ENCODE measurements around the gene TMSB4X. TPM values are rescaled to one million over a fixed set of nuclear protein-coding genes. Genes with fewer than 3 reads are reported as not detected.

TMSB4X gene
- total RNA-seq, 4 donors from 2014 or later: 880 to 1,466 (median 1,228) TPM

DNA sequence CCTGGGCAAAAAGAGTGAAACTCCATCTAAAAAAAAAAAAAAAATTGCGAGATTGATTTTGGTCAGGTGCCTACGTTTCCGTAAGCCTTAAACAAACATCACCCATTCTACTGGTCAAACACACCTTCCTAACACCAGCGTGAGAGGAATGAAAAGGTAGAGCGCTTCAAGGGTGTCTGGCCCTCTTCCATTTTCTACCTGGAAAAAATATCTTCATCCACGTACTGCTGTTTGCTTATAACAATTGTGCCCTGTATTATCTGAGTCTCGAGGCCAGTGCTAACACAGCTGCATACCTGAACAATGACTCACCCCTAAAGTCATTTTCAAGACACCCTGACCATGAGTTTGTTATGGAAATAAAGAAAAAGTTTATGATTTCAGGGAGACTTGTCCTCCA lies 13.9 kb downstream of the TMSB4X start:
- TF ChIP-seq EP300 (IDR thresholded peaks at IDR 0.05): no peak
- no peak for TF ChIP-seq POLR2A (IDR thresholded peaks at IDR 0.05)
- TF ChIP-seq POLR2AphosphoS5 (IDR thresholded peaks at IDR 0.05): no peak
- TF ChIP-seq, protein P1, sequence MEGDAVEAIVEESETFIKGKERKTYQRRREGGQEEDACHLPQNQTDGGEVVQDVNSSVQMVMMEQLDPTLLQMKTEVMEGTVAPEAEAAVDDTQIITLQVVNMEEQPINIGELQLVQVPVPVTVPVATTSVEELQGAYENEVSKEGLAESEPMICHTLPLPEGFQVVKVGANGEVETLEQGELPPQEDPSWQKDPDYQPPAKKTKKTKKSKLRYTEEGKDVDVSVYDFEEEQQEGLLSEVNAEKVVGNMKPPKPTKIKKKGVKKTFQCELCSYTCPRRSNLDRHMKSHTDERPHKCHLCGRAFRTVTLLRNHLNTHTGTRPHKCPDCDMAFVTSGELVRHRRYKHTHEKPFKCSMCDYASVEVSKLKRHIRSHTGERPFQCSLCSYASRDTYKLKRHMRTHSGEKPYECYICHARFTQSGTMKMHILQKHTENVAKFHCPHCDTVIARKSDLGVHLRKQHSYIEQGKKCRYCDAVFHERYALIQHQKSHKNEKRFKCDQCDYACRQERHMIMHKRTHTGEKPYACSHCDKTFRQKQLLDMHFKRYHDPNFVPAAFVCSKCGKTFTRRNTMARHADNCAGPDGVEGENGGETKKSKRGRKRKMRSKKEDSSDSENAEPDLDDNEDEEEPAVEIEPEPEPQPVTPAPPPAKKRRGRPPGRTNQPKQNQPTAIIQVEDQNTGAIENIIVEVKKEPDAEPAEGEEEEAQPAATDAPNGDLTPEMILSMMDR (IDR thresholded peaks at IDR 0.05): no peak
- Histone ChIP-seq H3K27me3 (no peaks in the 10 kb centered on the region), H3K4me3 (no peak overlapping the region), H3K4me1 (peaks cover 10% of the 10 kb centered on the region), H3K27ac (no peak overlapping the region), H3K36me3 (no peaks in the 10 kb centered on the region), H3K9me3 (no peaks in the 10 kb centered on the region)
- no peak for DNase-seq (ENCODE audit: low spot score in 2 of 2)
- 54% methylated on average over 7 of the region's 7 CpGs for WGBS

DNA sequence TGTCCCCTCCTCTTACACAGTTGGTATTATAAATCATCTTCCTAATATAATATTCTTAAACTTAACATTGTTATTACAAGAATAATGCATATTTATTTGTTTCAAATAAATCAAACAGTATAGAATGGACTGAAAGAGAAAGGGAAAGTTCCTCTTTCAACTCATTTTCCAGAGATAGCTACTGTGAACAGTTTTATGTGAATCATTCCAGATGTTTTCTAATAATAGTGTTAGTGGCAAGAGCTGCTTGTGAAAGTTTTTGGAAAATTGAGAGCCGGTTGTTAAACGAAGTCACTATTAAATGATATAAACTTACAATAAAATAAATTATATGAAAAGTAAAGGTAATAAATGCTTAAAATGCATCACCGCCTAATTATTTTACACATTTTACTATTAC lies 14.6 kb downstream of the TMSB4X start:
- no peak overlapping the region for H3K27ac ChIP-seq
- H3K4me3 ChIP-seq: no peak overlapping the region
- no peak for TF ChIP-seq POLR2AphosphoS5 (IDR thresholded peaks at IDR 0.05)
- no peak for TF ChIP-seq POLR2A (IDR thresholded peaks at IDR 0.05)
- TF ChIP-seq, protein P1 (IDR thresholded peaks at IDR 0.05): no peak
- no peak for TF ChIP-seq EP300 (IDR thresholded peaks at IDR 0.05)
- no peaks in the 10 kb centered on the region for H3K27me3 ChIP-seq
- no peaks in the 10 kb centered on the region for H3K9me3 ChIP-seq
- no peak for DNase-seq (ENCODE audit: low spot score in 2 of 2)
- H3K36me3 ChIP-seq: no peaks in the 10 kb centered on the region
- WGBS: 74% methylated on average over 3 of the region's 3 CpGs
- peaks cover 10% of the 10 kb centered on the region for H3K4me1 ChIP-seq

DNA sequence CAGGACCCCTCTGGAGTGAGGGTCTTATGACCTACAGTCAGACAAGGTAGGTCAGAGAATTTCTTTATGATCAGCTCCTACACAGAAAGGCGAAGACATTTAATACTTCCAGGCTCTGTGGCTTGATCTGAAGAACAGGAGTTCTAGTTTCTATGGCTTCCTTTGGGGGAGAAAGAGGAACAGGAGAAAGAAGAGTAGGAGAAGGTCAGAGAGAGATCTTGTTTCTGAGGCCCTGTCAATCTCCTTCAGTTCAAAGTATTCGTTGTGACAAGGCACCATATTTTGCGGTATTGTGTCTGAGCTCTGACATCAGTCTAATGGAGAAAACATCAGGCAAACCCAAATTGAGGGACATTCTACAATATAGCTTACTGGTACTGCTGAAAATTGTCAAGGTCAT lies 16.7 kb downstream of the TMSB4X start:
- Histone ChIP-seq H3K27ac (no peak overlapping the region), H3K4me3 (no peak overlapping the region), H3K4me1 (peaks cover 4% of the 10 kb centered on the region), H3K36me3 (no peaks in the 10 kb centered on the region), H3K27me3 (no peaks in the 10 kb centered on the region), H3K9me3 (no peaks in the 10 kb centered on the region)
- DNase-seq (ENCODE audit: low spot score in 2 of 2): no peak
- no peak for TF ChIP-seq EP300 (IDR thresholded peaks at IDR 0.05)
- TF ChIP-seq, protein P1 (IDR thresholded peaks at IDR 0.05): no peak
- TF ChIP-seq POLR2AphosphoS5 (IDR thresholded peaks at IDR 0.05): no peak
- no peak for TF ChIP-seq POLR2A (IDR thresholded peaks at IDR 0.05)
- 85% methylated on average over 3 of the region's 3 CpGs for WGBS

DNA sequence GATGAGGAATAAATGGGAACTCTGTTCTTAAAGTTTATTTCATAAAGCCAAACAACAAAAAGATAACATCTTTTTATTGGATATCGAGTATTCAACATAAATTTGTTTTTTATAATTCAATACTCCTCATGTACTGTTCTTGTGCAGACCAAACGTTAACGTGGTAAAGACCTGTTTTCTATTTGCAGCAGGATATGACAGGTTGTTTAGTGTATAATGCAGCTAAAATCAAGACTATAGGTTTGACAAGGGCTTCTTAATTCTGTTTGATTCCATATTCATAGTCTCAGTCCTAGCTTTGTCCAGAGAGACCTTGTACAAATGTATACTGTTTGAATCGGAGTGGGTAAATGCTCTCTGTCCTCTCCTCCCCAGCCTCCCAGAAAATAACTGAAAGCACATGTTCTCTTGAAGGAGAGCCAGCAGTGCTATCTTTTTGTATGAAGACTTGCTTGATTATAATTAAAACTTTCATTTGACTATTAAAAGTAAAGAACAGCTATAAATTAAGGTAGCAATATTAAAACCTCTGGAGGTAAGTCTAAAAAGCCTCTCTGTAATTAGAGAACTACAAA lies 17.7 kb downstream of the TMSB4X start:
- Histone ChIP-seq H3K36me3 (no peaks in the 10 kb centered on the region), H3K27me3 (no peaks in the 10 kb centered on the region), H3K27ac (no peak overlapping the region), H3K4me3 (no peak overlapping the region), H3K9me3 (no peaks in the 10 kb centered on the region), H3K4me1 (peaks cover 4% of the 10 kb centered on the region)
- TF ChIP-seq, protein P1 (IDR thresholded peaks at IDR 0.05): no peak
- TF ChIP-seq POLR2AphosphoS5 (IDR thresholded peaks at IDR 0.05): no peak
- no peak for TF ChIP-seq POLR2A (IDR thresholded peaks at IDR 0.05)
- no peak for TF ChIP-seq EP300 (IDR thresholded peaks at IDR 0.05)
- DNase-seq (ENCODE audit: low spot score in 2 of 2): no peak
- WGBS: 71% methylated on average over 4 of the region's 4 CpGs

DNA sequence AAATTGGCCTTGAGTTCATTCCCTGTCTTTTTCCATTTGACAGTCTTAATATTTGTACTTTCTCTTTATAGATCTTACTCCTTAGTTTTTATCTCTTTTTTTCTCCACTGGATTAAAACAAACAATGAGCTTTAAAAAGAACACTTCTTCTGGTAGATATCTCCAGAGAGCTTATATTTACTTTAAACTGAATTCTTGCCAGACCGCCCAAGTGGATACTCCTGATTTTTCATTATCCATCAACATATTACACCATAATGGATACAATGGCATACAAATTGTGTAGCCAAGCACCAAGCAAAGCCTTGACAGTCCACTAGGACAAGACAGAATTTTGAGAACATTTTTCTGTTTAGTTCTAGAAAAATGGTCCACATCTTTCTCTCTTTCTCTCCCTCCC lies 18.9 kb downstream of the TMSB4X start:
- 98% methylated on average over 1 of the region's 1 CpG for WGBS
- H3K4me3 ChIP-seq: no peak overlapping the region
- no peak for DNase-seq (ENCODE audit: low spot score in 2 of 2)
- H3K27ac ChIP-seq: no peak overlapping the region
- no peaks in the 10 kb centered on the region for H3K36me3 ChIP-seq
- TF ChIP-seq POLR2AphosphoS5 (IDR thresholded peaks at IDR 0.05) (no peak), EP300 (IDR thresholded peaks at IDR 0.05) (no peak), POLR2A (IDR thresholded peaks at IDR 0.05) (no peak)
- TF ChIP-seq, protein P1 (IDR thresholded peaks at IDR 0.05): no peak
- H3K4me1 ChIP-seq: peaks cover 8% of the 10 kb centered on the region
- H3K9me3 ChIP-seq: no peaks in the 10 kb centered on the region
- H3K27me3 ChIP-seq: no peaks in the 10 kb centered on the region
